ENCODE data around the gene CSPG4. TPM values are rescaled to one million over a fixed set of nuclear protein-coding genes. Genes with fewer than 3 reads are reported as not detected.

Gene CSPG4
- total and polyA plus RNA-seq, 2 of the 4 experiments (the other 2 are of a cell fraction), result 12.4 to 28.4 TPM

DNA sequence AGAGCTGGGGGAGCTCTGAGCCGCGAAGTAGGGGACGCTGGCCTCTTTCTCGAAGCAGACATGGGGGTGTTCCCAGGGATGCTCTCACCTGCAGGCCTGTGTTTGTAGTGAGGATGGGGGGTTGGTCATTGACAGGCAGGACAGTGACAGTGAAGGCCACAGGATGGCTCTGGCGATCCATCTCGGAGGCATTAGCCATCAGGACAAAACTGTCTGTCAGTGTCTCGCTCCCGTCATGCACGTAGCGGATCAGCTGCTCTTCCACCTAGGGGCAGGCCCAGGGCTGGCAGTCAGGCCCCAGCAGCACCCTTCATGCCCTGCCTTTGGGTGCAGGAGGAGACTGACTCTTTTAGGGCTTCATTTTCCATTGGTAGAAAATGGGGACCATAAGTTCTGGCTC is 28.0 kb downstream of the CSPG4 start:
- H3K14ac ChIP-seq (replicated peaks; ENCODE audit: low read depth, low read length), result no peak overlapping the region
- H2BK5ac ChIP-seq (ENCODE audit: low read depth, low read length, poor library complexity, severe bottlenecking), result no peak overlapping the region
- TF ChIP-seq MAFK (IDR thresholded peaks at IDR 0.05; ENCODE audit: low read depth, low read length) (no peak), FOS (IDR thresholded peaks at IDR 0.05; ENCODE audit: low read depth, low read length) (no peak), SMC3 (IDR thresholded peaks at IDR 0.05; ENCODE audit: low read depth, low read length) (no peak)
- no peak overlapping the region for H4K8ac ChIP-seq (ENCODE audit: low read depth in 2 of 2, low read length in 2 of 2)
- no peak overlapping the region for H2AK9ac ChIP-seq (replicated peaks; ENCODE audit: low read depth, low read length, poor library complexity)
- dilution Hi-C loops (cut with HindIII; ENCODE audit: low sequenced_read_pairs, unreplicated experiment) (no loop called here), intact Hi-C loops (cut with micrococcal nuclease) (loop anchor here (5.0 kb wide), 1 partner anchor 317 kb away; the partner anchor contains the start of gene MAN2C1), in situ Hi-C loops (cut with MboI; ENCODE audit: low sequenced_read_pairs) (loop anchor here (5.0 kb wide), 3 partner anchors 47 to 123 kb away; no protein-coding TSS in a partner anchor)
- no peaks in the 10 kb centered on the region for H3K4me1 ChIP-seq (ENCODE audit: control insufficient read depth, insufficient read depth, low read length)
- H2BK120ac ChIP-seq (ENCODE audit: low read depth, low read length), result no peak overlapping the region
- H3K4me2 ChIP-seq (ENCODE audit: low read depth, low read length), result no peak overlapping the region
- H3K4me3 ChIP-seq (ENCODE audit: insufficient read depth, low read depth, low read length), result no peak overlapping the region
- H4K91ac ChIP-seq (ENCODE audit: insufficient read depth, low read depth, low read length), result no peak overlapping the region
- ChIA-PET POLR2A (ENCODE audit: unreplicated experiment) (no interaction called here), CTCF (interaction anchor here (0.8 kb wide), 1 partner anchor 46 kb away, joined by 3 read pairs; no protein-coding TSS in a partner anchor)
- ATAC-seq (ENCODE audit: low read depth) (no peak), DNase-seq (no peak)
- no peak overlapping the region for H3K23ac ChIP-seq (ENCODE audit: low read depth, low read length)
- no peak overlapping the region for H2AK5ac ChIP-seq (ENCODE audit: low read depth, low read length)
- no peak overlapping the region for H2BK15ac ChIP-seq (ENCODE audit: low read depth, low read length)
- H3K9ac ChIP-seq (ENCODE audit: low read depth, low read length), result no peak overlapping the region
- H4K5ac ChIP-seq (ENCODE audit: low read depth, low read length), result no peak overlapping the region
- H3K79me1 ChIP-seq (ENCODE audit: low read depth in 1 of 2, low read length in 2 of 2), result peaks cover 6 to 36% of the 10 kb centered on the region in 2 experiments; a peak in 3 of 4 replicates
- no peak overlapping the region for H3K4ac ChIP-seq (ENCODE audit: low read depth, low read length)
- H3K27ac ChIP-seq (ENCODE audit: insufficient read depth, low read length), result no peak overlapping the region
- no TSS peak for BruUV-seq (replicated peaks)
- peaks cover 10% of the 10 kb centered on the region for H4K20me1 ChIP-seq (ENCODE audit: insufficient read depth, low read length)
- H3K56ac ChIP-seq (ENCODE audit: extremely low read depth, insufficient read depth, low read length), result no peak overlapping the region
- 100% methylated on average over 5 of the region's 10 CpGs; no CpG with 5 or more reads in 1 of the 2 experiments for WGBS, 2 experiments (ENCODE audit: extremely low coverage in 2 of 2, insufficient read length in 1 of 2)
- H2BK20ac ChIP-seq (ENCODE audit: low read depth, low read length), result no peak overlapping the region
- H2AFZ ChIP-seq (replicated peaks; ENCODE audit: low read length, poor library complexity), result no peak overlapping the region
- no peaks in the 10 kb centered on the region for H3K9me3 ChIP-seq (ENCODE audit: control insufficient read depth, insufficient read depth, low read length)
- no peaks in the 10 kb centered on the region for H3K27me3 ChIP-seq (ENCODE audit: control insufficient read depth, insufficient read depth, low read length)
- peaks cover 20% of the 10 kb centered on the region for H3K36me3 ChIP-seq (ENCODE audit: control insufficient read depth, insufficient read depth, low read length)
- H3K18ac ChIP-seq (ENCODE audit: low read depth, low read length), result no peak overlapping the region
- H3K9me1 ChIP-seq (ENCODE audit: insufficient read depth, low read length), result peaks cover 4% of the 10 kb centered on the region; the same call in 1 of the 2 replicates

Measured in IMR-90 (cell line).